Lower leg skin (tissue), 4 donors: ENCODE measurements around the gene ABCD1. TPM values are rescaled to one million over a fixed set of nuclear protein-coding genes. Genes with fewer than 3 reads are reported as not detected.

Source experiments
- DNase-seq, 2 donors: peaks; one replicate each; pipeline ENCODE4 v3.0.0-alpha.2; 2019; ENCODE audit warnings: low spot score in 2 of 2
- H3K4me3 ChIP-seq: fragments of 200-600 bp; sonication (generic); 2 replicates; pipeline ENCODE4 v1.5.1; 2017; ENCODE audit warnings: mild to moderate bottlenecking, low read depth; ENCODE audit not compliant: poor library complexity, severe bottlenecking
- POLR2A ChIP-seq, 2 donors: fragments of 450-650 bp; IDR thresholded peaks; one replicate each; pipeline ENCODE4 v1.6.1; 2016 to 2017; ENCODE audit warnings: antibody characterized with exemption in 2 of 2, mild to moderate bottlenecking in 1 of 2, moderate library complexity in 1 of 2
- WGBS, 2 donors: methylation state at CpG; one replicate each; pipeline ENCODE4 v1.1.5; 2018; 5-methylcytosine and 5-hydroxymethylcytosine counted together
- intact Hi-C: fragments of 100-400 bp; cut with DNase I; formaldehyde crosslinking; loops from one replicate; pipeline ENCODE4 v1.15.0; 2023; ENCODE audit warnings: low total_unique reads
- total RNA-seq, 4 donors: library from RNA; depleted of rRNA; stranded (reverse); fragments of >200 nt; gene quantifications; one replicate each; pipeline ENCODE4 v1.1.0, GENCODE V29; 2016
- TF ChIP-seq, protein P1 (sequence below), 3 donors: fragments of 450-650 bp; IDR thresholded peaks; one replicate each; pipeline ENCODE4 v1.5.1; 2016; ENCODE audit warnings: antibody characterized with exemption in 3 of 3, mild to moderate bottlenecking in 3 of 3, moderate library complexity in 2 of 3

The ABCD1 gene
- total RNA-seq, 4 donors from 2014 or later, result 5.0 to 9.3 (median 7.4) TPM

DNA sequence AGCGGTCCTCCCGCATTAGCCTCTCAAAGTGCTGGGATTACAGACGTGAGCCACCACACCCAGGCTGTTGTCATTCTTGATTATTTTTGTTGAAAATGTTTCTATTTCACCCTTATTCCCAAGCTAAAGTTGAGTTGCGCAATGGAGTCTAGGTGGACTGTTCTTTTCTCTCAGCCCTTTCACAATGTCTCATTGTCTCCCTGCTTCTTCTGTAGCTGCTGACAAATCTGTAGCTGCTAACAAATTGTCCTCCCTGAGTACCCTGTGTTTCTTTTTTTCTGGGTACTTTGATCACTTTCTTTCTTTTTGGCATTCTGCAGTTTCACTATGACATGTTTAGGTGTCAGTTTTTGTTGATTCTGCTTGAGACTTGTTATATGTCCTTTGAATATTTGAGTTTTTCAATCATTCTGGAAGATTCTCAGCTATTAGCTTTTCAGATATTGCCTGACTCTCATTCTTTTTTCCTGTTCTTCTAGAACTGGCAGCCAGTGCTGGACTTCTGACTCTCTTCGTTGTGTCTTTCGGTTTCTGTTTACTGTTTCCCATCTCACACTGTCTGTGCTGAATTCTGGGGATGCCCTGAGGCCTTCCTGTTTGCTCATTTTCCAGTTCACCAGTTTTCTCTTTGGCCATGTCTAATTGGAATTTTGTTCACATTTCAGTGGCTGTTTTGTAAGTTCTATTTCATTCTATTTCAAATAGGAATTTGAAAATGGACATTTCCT lies 6.6 kb downstream of the ABCD1 start:
- DNase-seq, result no peak
- H3K4me3 ChIP-seq, result no peak overlapping the region
- 88 to 89% methylated on average over 6 of the region's 6 CpGs for WGBS, 2 donors
- TF ChIP-seq, protein P1, sequence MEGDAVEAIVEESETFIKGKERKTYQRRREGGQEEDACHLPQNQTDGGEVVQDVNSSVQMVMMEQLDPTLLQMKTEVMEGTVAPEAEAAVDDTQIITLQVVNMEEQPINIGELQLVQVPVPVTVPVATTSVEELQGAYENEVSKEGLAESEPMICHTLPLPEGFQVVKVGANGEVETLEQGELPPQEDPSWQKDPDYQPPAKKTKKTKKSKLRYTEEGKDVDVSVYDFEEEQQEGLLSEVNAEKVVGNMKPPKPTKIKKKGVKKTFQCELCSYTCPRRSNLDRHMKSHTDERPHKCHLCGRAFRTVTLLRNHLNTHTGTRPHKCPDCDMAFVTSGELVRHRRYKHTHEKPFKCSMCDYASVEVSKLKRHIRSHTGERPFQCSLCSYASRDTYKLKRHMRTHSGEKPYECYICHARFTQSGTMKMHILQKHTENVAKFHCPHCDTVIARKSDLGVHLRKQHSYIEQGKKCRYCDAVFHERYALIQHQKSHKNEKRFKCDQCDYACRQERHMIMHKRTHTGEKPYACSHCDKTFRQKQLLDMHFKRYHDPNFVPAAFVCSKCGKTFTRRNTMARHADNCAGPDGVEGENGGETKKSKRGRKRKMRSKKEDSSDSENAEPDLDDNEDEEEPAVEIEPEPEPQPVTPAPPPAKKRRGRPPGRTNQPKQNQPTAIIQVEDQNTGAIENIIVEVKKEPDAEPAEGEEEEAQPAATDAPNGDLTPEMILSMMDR (IDR thresholded peaks at IDR 0.05), result no peak
- TF ChIP-seq POLR2A (IDR thresholded peaks at IDR 0.05), result no peak
- intact Hi-C loops, result no loop called here

DNA sequence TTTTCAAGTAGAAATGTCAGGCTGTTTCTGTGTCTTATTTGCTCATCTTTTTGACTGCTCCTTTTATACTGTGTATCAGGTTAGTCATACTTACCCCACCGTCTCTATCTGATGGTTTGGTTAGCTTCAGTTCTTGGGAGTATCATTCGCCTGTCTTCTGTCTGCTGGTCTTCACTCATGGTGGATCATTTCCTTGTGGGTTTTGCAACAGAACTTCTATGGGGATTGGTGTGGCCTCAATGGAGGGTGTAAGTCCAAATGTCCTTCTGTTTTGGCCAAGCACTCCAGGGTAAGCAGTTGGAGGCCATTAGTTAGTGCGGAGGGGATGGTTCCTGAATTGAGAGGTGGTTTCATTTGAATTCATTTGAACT lies 7.2 kb downstream of the ABCD1 start:
- H3K4me3 ChIP-seq, result no peak overlapping the region
- no peak for DNase-seq
- WGBS, 2 donors, result 87 to 92% methylated on average over 3 of the region's 3 CpGs
- TF ChIP-seq POLR2A (IDR thresholded peaks at IDR 0.05), result no peak
- TF ChIP-seq, protein P1 (IDR thresholded peaks at IDR 0.05), result no peak
- intact Hi-C loops, result no loop called here

DNA sequence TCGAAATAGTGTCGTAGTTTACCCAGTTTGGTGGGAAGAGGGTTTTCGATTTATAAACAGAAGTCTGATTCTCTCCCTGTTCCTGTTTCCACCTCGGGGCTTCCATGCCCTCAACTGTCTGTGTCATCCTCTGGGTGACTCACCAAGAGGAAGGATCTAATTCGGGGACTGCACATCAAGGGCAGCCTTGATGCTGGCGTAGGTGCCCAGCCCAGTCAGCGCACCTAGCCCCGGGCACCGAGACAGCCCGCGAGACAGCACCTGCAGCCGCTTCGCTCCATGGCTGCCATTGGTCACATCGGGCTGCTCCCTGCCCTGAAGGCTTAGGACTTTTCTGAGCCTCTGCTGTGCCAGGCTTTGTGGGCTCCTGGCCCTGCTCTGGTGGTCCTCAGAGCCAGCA lies 7.7 kb downstream of the ABCD1 start:
- TF ChIP-seq POLR2A (IDR thresholded peaks at IDR 0.05), result no peak
- TF ChIP-seq, protein P1 (IDR thresholded peaks at IDR 0.05), result no peak
- no peak overlapping the region for H3K4me3 ChIP-seq
- intact Hi-C loops, result no loop called here
- DNase-seq, result no peak
- 46 to 86% methylated on average over 5 to 14 of the region's 14 CpGs for WGBS, 2 donors

DNA sequence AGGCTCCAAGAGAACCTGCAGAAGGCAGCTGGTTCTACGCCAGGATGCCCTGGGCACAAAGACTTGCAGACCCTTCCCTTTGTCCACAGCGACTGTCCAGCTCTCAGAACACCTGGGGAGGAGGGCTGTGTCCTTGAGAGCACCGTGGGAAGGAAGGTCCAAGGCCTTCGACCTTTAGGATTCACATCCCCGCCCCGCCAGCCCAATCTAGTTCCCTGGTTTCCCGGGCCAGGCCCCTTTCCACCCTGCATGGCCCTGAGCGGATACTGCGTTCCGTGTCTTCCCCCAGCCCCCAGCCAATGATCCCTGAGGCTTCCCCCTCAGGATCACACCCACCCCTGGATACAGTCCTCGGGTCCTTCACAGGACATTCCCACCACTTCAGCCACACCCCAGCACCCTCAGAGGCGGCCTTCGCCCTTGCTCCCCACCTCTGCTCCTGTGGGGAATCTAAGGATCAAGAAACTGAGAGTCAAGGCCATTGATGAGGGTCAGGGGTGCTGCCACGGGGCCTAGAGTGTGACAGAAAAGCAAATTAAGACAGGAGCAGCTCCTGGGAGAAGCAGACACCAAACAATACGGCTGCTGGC lies 9.1 kb downstream of the ABCD1 start:
- no peak for TF ChIP-seq POLR2A (IDR thresholded peaks at IDR 0.05)
- TF ChIP-seq, protein P1 (IDR thresholded peaks at IDR 0.05), result no peak
- no peak for DNase-seq
- WGBS, 2 donors, result 86 to 93% methylated on average over 15 of the region's 15 CpGs
- intact Hi-C loops, result no loop called here
- no peak overlapping the region for H3K4me3 ChIP-seq

DNA sequence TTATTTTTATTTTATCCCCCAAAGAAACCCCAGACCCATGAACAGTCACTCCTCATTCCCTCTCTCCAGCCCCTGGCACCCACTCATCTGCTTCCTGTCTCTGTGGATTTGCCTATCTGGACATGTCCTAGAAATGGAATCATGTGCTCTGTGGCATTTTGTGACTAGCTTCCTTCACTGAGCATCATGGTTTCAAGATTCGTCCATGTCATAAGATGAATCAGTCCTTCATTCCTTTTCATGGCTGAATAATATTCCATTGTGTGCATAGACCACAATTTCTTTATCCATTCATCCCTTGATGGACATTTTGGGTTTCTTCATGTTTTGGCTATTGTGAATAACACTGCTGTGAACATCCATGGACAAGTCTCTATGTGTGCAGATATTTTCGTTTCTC lies 10.2 kb downstream of the ABCD1 start:
- 80 to 90% methylated on average over 2 of the region's 2 CpGs for WGBS, 2 donors
- H3K4me3 ChIP-seq, result no peak overlapping the region
- intact Hi-C loops, result no loop called here
- TF ChIP-seq, protein P1 (IDR thresholded peaks at IDR 0.05), result no peak
- no peak for TF ChIP-seq POLR2A (IDR thresholded peaks at IDR 0.05)
- no peak for DNase-seq
